Sigmoid colon (tissue), 4 donors: ENCODE measurements around the gene AIG1.

ENCODE experiments used
- POLR2AphosphoS5 ChIP-seq, 4 donors: sonication (generic); formaldehyde crosslinking; IDR thresholded peaks; one replicate each; pipeline ENCODE4 v1.6.1; 2017; ENCODE audit warnings: antibody characterized with exemption in 4 of 4
- TF ChIP-seq, protein P1 (sequence below), 4 experiments: fragments of 450-650 bp in 3 of 4; fragments of 200-600 bp in 1 of 4; IDR thresholded peaks; one replicate each; pipeline ENCODE4 v1.5.1; 2016 to 2019; ENCODE audit warnings: antibody characterized with exemption in 4 of 4, mild to moderate bottlenecking in 3 of 4, moderate library complexity in 2 of 4

DNA sequence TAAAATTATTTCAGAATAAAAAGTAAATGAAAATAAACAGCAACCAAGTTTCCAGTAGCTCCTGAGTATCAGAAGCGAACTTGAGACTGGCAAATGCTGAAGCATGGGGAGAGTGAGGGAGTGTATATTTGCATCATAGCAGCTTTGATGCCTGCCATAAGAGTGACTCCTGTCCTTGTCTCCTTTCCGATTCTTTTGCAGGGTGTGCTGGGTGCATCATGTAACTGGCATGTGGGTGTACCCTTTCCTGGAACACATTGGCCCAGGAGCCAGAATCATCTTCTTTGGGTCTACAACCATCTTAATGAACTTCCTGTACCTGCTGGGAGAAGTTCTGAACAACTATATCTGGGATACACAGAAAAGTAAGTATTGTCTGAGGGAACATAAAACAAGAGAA is 272.4 kb downstream of the AIG1 start:
- no peak for TF ChIP-seq POLR2AphosphoS5 (IDR thresholded peaks at IDR 0.05)
- TF ChIP-seq, protein P1, sequence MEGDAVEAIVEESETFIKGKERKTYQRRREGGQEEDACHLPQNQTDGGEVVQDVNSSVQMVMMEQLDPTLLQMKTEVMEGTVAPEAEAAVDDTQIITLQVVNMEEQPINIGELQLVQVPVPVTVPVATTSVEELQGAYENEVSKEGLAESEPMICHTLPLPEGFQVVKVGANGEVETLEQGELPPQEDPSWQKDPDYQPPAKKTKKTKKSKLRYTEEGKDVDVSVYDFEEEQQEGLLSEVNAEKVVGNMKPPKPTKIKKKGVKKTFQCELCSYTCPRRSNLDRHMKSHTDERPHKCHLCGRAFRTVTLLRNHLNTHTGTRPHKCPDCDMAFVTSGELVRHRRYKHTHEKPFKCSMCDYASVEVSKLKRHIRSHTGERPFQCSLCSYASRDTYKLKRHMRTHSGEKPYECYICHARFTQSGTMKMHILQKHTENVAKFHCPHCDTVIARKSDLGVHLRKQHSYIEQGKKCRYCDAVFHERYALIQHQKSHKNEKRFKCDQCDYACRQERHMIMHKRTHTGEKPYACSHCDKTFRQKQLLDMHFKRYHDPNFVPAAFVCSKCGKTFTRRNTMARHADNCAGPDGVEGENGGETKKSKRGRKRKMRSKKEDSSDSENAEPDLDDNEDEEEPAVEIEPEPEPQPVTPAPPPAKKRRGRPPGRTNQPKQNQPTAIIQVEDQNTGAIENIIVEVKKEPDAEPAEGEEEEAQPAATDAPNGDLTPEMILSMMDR (IDR thresholded peaks at IDR 0.05), result no peak
